GM12801 (cell line): ENCODE results near the gene ZSCAN9.

Experiments
- TF ChIP-seq, protein P1 (sequence below): IDR thresholded peaks from one replicate; pipeline ENCODE4 v1.5.1; 2011; ENCODE audit warnings: control low read depth; ENCODE audit not compliant: insufficient read length; ENCODE audit errors: extremely low read depth

The ZSCAN9 gene

DNA sequence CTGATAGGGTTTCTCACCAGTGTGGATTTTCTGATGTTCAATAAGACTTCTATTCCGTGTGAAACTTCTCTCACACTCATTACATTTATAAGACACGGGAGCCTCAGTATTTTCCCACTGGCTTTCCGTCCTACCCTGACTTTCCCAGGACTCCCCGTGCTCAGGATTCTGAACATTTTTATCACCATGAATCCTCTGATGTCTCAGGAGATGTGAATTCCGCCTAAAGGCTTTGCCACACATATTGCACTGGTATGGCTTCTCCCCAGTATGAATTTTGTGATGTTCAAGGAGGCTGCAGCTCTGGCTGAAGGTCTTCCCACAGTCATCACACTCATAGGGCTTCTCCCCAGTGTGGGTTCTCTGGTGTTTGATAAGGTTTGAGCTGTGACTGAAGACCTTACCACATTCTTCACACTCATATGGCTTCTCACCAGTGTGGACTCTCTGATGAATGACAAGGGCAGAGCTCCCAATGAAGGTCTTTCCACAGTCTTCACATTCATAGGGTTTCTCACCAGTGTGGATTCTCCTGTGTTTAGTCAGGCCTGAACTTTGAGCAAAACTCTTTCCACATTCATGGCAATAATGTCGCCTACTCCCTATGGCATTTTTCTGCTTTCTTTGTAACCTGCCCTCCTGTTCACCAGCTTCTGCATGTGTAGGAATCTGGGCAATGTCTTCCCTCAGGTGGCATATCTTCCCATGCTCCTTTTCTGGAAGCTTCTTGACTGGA, 20.3 kb downstream of the ZSCAN9 start:
- TF ChIP-seq, protein P1, sequence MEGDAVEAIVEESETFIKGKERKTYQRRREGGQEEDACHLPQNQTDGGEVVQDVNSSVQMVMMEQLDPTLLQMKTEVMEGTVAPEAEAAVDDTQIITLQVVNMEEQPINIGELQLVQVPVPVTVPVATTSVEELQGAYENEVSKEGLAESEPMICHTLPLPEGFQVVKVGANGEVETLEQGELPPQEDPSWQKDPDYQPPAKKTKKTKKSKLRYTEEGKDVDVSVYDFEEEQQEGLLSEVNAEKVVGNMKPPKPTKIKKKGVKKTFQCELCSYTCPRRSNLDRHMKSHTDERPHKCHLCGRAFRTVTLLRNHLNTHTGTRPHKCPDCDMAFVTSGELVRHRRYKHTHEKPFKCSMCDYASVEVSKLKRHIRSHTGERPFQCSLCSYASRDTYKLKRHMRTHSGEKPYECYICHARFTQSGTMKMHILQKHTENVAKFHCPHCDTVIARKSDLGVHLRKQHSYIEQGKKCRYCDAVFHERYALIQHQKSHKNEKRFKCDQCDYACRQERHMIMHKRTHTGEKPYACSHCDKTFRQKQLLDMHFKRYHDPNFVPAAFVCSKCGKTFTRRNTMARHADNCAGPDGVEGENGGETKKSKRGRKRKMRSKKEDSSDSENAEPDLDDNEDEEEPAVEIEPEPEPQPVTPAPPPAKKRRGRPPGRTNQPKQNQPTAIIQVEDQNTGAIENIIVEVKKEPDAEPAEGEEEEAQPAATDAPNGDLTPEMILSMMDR, result no peak

- TF ChIP-seq, protein P1, result no peak
Measured at GRCh38 chr6:28248916-28249315, 23.8 kb downstream of the ZSCAN9 start.

DNA sequence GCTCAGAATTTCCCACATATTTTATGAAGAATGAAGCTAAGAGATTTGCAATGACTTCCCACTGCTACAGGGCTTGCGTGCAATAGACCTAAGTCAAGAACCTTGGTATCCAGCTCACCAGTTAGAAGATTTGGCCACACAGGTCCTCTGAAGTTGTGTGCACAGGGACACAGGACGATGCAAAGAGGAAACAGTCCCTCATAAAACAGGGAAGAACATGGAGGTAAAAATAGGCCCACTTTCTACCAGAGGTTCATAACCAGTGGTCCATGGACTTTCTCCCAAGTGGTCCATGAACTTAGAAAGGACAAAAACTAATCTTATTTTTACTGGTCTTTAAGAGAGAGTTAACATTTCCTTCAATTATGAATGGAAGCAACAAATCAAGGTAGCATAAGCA, 25.7 kb downstream of the ZSCAN9 start:
- TF ChIP-seq, protein P1, result no peak

DNA sequence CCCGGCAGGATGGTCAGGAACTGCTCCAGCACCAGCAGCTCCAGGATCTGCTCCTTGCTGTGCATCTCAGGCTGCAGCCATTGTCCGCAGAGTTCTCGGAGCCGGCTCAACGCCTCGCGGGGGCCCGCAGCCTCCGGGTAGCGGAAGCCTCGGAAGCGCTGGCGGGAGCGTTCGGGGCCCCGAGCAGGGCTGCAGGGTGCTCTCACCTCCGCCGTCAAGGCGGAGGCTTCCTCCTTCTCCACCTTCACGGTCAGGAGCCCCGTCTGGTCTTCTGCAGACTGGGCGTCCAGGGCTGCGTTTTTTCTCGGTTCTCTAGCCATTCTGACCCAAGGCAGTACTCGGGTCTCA, 26.6 kb downstream of the ZSCAN9 start:
- TF ChIP-seq, protein P1, result no peak

GRCh38 chr6:28252009-28252975, 27.2 kb downstream of the ZSCAN9 start, which contains the start of gene ZKSCAN4:
Gene ZKSCAN4, minus strand, starts transcription at chr6:28252269. Its CDS starts 289 bp downstream, at chr6:28251980.
- TF ChIP-seq, protein P1, result no peak

DNA sequence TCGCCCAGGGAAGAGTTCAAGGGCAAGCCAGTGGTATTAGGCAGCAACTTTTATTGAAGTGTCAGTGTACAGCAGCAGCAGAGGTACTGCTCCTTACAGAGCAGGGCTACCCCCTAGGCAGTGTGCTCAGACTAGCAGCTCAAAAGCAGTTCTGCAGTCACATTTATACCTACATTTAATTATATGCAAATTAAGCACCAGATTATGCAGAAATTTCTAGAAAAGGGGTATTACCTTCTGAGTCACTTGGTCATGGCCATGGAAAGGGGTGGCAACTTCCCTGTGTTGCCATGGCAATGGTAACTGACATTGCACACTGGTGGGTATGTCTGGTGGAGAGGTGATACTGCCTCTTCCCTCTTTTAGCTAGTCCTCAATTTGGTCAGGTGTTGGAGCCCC, 29.0 kb downstream of the ZSCAN9 start:
- TF ChIP-seq, protein P1, result no peak

DNA sequence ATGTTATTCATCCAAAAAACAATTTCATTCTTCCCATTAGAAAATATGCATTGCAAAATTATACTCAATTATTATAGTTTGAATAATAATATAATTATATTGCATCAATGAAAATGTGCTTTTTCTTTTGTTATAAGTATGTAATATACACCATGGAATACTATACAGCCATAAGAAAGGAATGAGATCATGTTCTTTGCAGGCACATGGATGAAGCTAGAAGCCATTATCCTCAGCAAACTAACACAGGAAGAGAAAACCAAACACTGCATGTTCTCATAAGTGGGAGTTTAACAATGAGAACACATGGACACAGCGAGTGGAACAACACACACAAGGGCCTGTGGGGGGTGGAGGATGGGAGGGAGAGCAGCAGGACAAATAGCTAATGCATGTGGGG, 32.0 kb downstream of the ZSCAN9 start:
- TF ChIP-seq, protein P1, result no peak
